ENCODE measurements around the gene SLF2. TPM values are rescaled to one million over a fixed set of nuclear protein-coding genes. Genes with fewer than 3 reads are reported as not detected.

SLF2 gene
- total RNA-seq, 1 donor from 2014 or later: 46.1 TPM

DNA sequence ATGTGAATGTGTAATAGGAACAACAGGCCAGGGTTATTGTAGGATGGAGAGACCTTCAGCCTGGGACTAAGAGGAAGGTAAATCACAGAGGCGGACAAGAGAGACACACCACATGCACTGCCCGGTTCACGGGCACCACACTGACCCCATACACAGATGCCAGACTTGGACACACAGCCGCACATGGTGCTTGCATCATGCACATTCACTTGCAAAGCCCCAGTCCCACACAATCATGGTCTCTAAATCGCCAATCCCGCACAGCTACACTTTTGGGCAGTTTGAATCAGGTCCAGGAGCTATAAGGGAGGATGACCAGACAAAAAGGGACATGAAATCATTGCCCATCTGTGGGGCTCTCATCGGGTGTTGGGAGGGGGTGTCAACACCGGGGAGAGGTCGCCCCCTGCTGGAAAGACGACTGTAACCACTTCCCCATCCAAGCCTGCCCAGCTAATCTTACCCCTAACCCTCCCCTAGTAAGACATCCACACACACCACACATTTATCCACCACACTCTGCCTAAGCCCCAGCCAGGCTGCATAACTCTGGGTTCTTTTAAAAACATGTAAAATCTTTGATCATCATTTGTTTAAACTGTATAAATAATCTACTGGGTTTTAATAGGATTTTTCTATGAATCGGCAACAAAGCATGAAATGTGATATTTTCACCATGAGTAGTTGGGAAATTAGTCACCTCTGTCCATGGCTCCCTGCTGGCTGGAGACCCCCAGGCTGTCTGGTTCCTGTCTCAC lies 40.5 kb upstream of the SLF2 start:
- H3K9me3 Mint-ChIP-seq: no peaks in the 10 kb centered on the region
- H3K27ac Mint-ChIP-seq: peak overlapping the region; percentile 39
- DNase-seq (ENCODE audit: extremely low spot score, unreplicated experiment): no peak
- TF ChIP-seq, protein P1, sequence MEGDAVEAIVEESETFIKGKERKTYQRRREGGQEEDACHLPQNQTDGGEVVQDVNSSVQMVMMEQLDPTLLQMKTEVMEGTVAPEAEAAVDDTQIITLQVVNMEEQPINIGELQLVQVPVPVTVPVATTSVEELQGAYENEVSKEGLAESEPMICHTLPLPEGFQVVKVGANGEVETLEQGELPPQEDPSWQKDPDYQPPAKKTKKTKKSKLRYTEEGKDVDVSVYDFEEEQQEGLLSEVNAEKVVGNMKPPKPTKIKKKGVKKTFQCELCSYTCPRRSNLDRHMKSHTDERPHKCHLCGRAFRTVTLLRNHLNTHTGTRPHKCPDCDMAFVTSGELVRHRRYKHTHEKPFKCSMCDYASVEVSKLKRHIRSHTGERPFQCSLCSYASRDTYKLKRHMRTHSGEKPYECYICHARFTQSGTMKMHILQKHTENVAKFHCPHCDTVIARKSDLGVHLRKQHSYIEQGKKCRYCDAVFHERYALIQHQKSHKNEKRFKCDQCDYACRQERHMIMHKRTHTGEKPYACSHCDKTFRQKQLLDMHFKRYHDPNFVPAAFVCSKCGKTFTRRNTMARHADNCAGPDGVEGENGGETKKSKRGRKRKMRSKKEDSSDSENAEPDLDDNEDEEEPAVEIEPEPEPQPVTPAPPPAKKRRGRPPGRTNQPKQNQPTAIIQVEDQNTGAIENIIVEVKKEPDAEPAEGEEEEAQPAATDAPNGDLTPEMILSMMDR (conservative IDR thresholded peaks at IDR 0.05): peak; percentile 80
- H3K27me3 Mint-ChIP-seq: peaks cover 57% of the 10 kb centered on the region
- peaks cover 49% of the 10 kb centered on the region for H3K4me1 Mint-ChIP-seq (ENCODE audit: unreplicated experiment)
- H3K36me3 Mint-ChIP-seq: no peaks in the 10 kb centered on the region
- no peak overlapping the region for H3K4me3 Mint-ChIP-seq

DNA sequence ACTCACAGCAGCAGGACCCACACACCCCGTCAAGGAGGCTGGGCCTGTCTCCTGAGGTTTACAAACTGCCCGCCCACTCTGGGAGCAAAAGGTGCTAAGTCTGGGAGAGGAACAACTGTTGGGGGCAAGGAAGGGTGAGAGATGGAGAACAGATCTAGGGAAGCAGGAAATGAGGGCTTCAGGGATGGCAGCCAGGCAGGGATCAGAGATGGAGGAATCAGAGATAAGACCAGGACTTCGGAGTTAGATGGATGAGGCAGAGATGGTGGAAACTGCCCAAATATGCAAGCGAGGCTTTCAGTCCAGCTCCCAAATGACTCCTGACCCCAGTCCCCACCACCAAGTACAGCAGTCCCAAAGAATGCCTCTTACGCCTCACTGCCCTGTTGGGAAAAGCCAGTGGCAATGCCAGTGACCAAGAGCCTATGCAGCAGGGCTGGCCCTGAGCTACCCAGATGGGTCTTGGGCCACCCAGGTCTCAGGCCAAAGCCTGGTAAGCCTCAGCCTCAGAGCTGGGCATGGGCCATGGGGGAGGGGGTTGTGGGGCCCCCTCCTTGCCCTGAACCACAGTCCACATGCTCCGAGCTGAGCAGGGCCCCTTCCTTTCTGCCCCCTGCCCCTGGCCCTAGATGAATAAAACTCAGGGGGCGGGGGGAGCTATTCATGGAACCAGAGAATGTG lies 39.5 kb upstream of the SLF2 start:
- TF ChIP-seq, protein P1 (conservative IDR thresholded peaks at IDR 0.05): no peak
- no peak overlapping the region for H3K4me3 Mint-ChIP-seq
- peaks cover 51% of the 10 kb centered on the region for H3K4me1 Mint-ChIP-seq (ENCODE audit: unreplicated experiment)
- peaks cover 57% of the 10 kb centered on the region for H3K27me3 Mint-ChIP-seq
- H3K36me3 Mint-ChIP-seq: no peaks in the 10 kb centered on the region
- DNase-seq (ENCODE audit: extremely low spot score, unreplicated experiment): no peak
- H3K27ac Mint-ChIP-seq: peak overlapping the region; percentile 39
- no peaks in the 10 kb centered on the region for H3K9me3 Mint-ChIP-seq

DNA sequence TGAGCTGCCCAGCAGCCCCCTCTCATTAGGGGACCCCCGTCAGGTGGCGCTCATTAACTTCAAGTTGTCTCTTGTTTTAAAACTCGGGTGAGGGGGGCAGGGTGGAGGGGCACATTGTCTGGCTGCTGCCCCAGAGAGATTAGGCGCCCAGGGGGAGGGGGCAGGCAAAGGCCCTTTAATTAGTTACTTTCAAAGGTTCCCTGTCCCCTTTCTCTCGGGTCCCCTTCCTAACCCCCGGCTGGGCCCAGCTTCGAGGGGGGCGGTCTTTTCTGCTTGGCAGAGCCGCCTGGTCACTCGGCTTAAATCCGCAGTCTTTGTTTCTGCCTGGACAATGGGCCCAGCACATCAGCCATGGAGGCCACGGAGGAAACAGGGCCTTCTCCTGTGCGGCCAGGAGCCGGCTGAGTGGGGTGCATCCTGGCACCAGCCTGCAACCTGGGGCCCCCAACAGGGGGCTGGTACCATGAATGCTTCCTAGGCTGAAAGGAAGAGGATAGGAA lies 38.9 kb upstream of the SLF2 start:
- TF ChIP-seq, protein P1 (conservative IDR thresholded peaks at IDR 0.05): no peak
- H3K9me3 Mint-ChIP-seq: no peaks in the 10 kb centered on the region
- no peak overlapping the region for H3K27ac Mint-ChIP-seq
- no peak for DNase-seq (ENCODE audit: extremely low spot score, unreplicated experiment)
- peaks cover 57% of the 10 kb centered on the region for H3K27me3 Mint-ChIP-seq
- H3K4me1 Mint-ChIP-seq (ENCODE audit: unreplicated experiment): peaks cover 52% of the 10 kb centered on the region
- no peaks in the 10 kb centered on the region for H3K36me3 Mint-ChIP-seq
- no peak overlapping the region for H3K4me3 Mint-ChIP-seq

DNA sequence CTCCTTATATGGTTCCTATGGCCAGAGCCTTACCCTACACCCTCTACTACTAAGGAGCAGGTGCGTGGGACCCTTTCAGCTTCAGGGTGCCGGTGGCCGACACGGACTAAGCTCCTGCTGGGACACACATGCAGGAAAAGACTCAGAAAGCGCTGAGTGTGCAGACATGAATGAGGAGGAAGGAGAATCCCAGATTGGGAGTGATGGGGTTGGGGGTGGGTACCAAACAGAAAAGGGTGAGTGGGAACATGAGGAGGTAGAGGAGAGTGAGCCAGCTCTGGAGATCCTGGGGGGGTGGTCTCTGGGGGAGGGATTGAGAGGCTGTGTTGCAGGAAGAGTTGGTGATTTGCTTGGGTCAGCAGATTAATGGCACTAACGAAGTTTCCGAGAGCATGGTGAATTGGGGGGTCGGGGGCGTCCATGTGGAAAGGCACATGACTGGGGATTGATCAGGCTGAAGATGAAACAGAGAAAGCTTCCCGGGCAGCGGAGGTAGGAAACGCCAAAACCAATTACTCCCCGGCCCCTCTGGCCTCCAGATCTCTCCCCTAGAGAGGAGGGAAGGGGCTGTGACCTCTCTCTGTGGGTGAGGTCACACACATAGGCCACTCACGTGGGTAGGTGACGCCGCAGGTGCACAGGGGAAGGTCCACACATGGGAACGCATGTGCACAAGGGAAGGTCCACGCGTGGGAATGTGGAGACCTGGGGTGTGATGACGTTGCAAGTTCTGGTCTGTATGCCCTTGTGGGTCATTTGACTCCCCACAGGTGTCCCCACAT lies 37.9 kb upstream of the SLF2 start:
- Mint-ChIP-seq H3K4me3 (no peak overlapping the region), H3K27me3 (peaks cover 47% of the 10 kb centered on the region)

More for the DNA sequence above, 37.9 kb upstream of the SLF2 start:
- no peaks in the 10 kb centered on the region for H3K36me3 Mint-ChIP-seq
- TF ChIP-seq, protein P1 (conservative IDR thresholded peaks at IDR 0.05): no peak
- DNase-seq (ENCODE audit: extremely low spot score, unreplicated experiment): no peak
- peaks cover 46% of the 10 kb centered on the region for H3K4me1 Mint-ChIP-seq (ENCODE audit: unreplicated experiment)
- H3K27ac Mint-ChIP-seq: no peak overlapping the region
- H3K9me3 Mint-ChIP-seq: no peaks in the 10 kb centered on the region

All from type B pancreatic cell (in vitro differentiated cells).